Trophoblast cell (in vitro differentiated cells and primary cell): Measurements from ENCODE around the gene MAP7D1. TPM values are rescaled to one million over a fixed set of nuclear protein-coding genes. Genes with fewer than 3 reads are reported as not detected.

Experiments
- DNase-seq, 2 donors: peaks; one replicate each; pipeline ENCODE4 v3.0.0-alpha.2; 2016
- H2AFZ ChIP-seq: 2 replicates; pipeline ENCODE4 v1.6.1; 2013; ENCODE audit warnings: low read length, moderate library complexity, mild to moderate bottlenecking; ENCODE audit not compliant: insufficient read depth, poor library complexity
- H2AK5ac ChIP-seq: 2 replicates; pipeline ENCODE4 v1.6.1; 2013; ENCODE audit warnings: mild to moderate bottlenecking, low read length
- H2BK120ac ChIP-seq: 2 replicates; pipeline ENCODE4 v1.6.1; 2013; ENCODE audit warnings: low read length, mild to moderate bottlenecking, moderate library complexity; ENCODE audit not compliant: insufficient read depth, poor library complexity
- H2BK12ac ChIP-seq: 2 replicates; pipeline ENCODE4 v1.6.1; 2013; ENCODE audit warnings: mild to moderate bottlenecking, low read length, moderate library complexity
- H2BK5ac ChIP-seq: 2 replicates; pipeline ENCODE4 v1.6.1; 2013; ENCODE audit warnings: low read length, low read depth, moderate library complexity, mild to moderate bottlenecking; ENCODE audit not compliant: poor library complexity
- H3K14ac ChIP-seq: 2 replicates; pipeline ENCODE4 v1.6.1; 2013; ENCODE audit warnings: mild to moderate bottlenecking, low read length
- H3K18ac ChIP-seq: 2 replicates; pipeline ENCODE4 v1.6.1; 2013; ENCODE audit warnings: mild to moderate bottlenecking, low read length
- H3K23ac ChIP-seq: 2 replicates; pipeline ENCODE4 v1.6.1; 2013; ENCODE audit warnings: low read length
- H3K27ac ChIP-seq: 2 replicates; pipeline ENCODE4 v1.5.1; 2013; ENCODE audit warnings: low read depth, mild to moderate bottlenecking, inconsistent platforms, low read length, moderate library complexity
- H3K27me3 ChIP-seq: 2 replicates; pipeline ENCODE4 v1.6.1; 2013; ENCODE audit warnings: inconsistent platforms, mild to moderate bottlenecking, low read length, moderate library complexity; ENCODE audit not compliant: insufficient read depth
- H3K36me3 ChIP-seq, 2 experiments: 1 replicate in 1 of 2; 2 replicates in 1 of 2; pipeline ENCODE4 v1.6.1; 2013; ENCODE audit warnings: low read length in 2 of 2, mild to moderate bottlenecking in 2 of 2, moderate library complexity in 1 of 2; ENCODE audit not compliant: insufficient read depth in 2 of 2, control insufficient read depth in 1 of 2
- H3K4ac ChIP-seq: 2 replicates; pipeline ENCODE4 v1.6.1; 2013; ENCODE audit warnings: low read depth, mild to moderate bottlenecking, low read length, moderate library complexity
- H3K4me1 ChIP-seq, 2 experiments: 1 replicate in 1 of 2; 2 replicates in 1 of 2; pipeline ENCODE4 v1.6.1; 2013; ENCODE audit warnings: low read length in 2 of 2, mild to moderate bottlenecking in 2 of 2, moderate library complexity in 1 of 2; ENCODE audit not compliant: insufficient read depth in 2 of 2, control insufficient read depth in 1 of 2
- H3K4me2 ChIP-seq: 2 replicates; pipeline ENCODE4 v1.6.1; 2013; ENCODE audit warnings: inconsistent platforms, mild to moderate bottlenecking, low read length, moderate library complexity
- H3K4me3 ChIP-seq: 2 replicates; pipeline ENCODE4 v1.5.1; 2013; ENCODE audit warnings: mild to moderate bottlenecking, low read depth, low read length, inconsistent platforms
- H3K79me1 ChIP-seq: one replicate; pipeline ENCODE4 v1.6.1; 2013; ENCODE audit warnings: low read length
- H3K79me2 ChIP-seq: 2 replicates; pipeline ENCODE4 v1.6.1; 2013; ENCODE audit warnings: low read length, mild to moderate bottlenecking; ENCODE audit not compliant: control insufficient read depth, insufficient read depth, poor library complexity
- H3K9ac ChIP-seq: 2 replicates; pipeline ENCODE4 v1.6.1; 2013; ENCODE audit warnings: mild to moderate bottlenecking, low read length
- H3K9me3 ChIP-seq: 2 replicates; pipeline ENCODE4 v1.6.1; 2013; ENCODE audit warnings: low read depth, mild to moderate bottlenecking, control low read depth, inconsistent platforms, low read length; ENCODE audit not compliant: insufficient read depth
- H4K12ac ChIP-seq: 2 replicates; pipeline ENCODE4 v1.6.1; 2013; ENCODE audit warnings: low read depth, mild to moderate bottlenecking, low read length, moderate library complexity
- H4K8ac ChIP-seq: 2 replicates; pipeline ENCODE4 v1.6.1; 2013; ENCODE audit warnings: low read depth, mild to moderate bottlenecking, low read length, moderate library complexity
- H4K91ac ChIP-seq: one replicate; pipeline ENCODE4 v1.6.1; 2013; ENCODE audit warnings: low read depth, mild to moderate bottlenecking, low read length, moderate library complexity
- WGBS: extraction: QIAGEN DNeasy Blood & Tissue Kit; methylation state at CpG from one replicate; pipeline ENCODE4 v1.1.7; 2013; ENCODE audit warnings: missing lambda C conversion rate; ENCODE audit not compliant: insufficient read length, insufficient coverage; ENCODE audit errors: extremely low coverage; 5-methylcytosine and 5-hydroxymethylcytosine counted together
- polyA plus RNA-seq: library from polyadenylated mRNA; stranded (reverse); fragments of 200-250 nt; gene quantifications from 2 replicates; pipeline ENCODE4 v1.2.3, GENCODE V29; 2013

MAP7D1 gene
- polyA plus RNA-seq = 96.6 and 97.6 TPM in 2 replicates

GRCh38 chr1:36155408-36156328 lies at the start of gene MAP7D1:
Gene MAP7D1, plus strand, starts transcription at chr1:36156160. Its CDS starts 258 bp downstream, at chr1:36156418.
- Histone ChIP-seq H3K23ac (no peak within 1 kb of the TSS), H2BK12ac (peak within 1 kb of the TSS; percentile 78), H2BK120ac (peak within 1 kb of the TSS; percentile 97), H2AK5ac (peak within 1 kb of the TSS; percentile 97), H3K79me2 (peaks cover 37% of the 10 kb centered on the region), H4K12ac (peak within 1 kb of the TSS; percentile 97), H4K8ac (peak within 1 kb of the TSS; percentile 95), H3K14ac (peak within 1 kb of the TSS; percentile 97), H3K36me3 (peaks cover 13 to 15% of the 10 kb centered on the region in 2 experiments), H4K91ac (peak within 1 kb of the TSS; percentile 97), H3K4ac (peak within 1 kb of the TSS; percentile 96), H3K27me3 (no peaks in the 10 kb centered on the region), H2BK5ac (peak within 1 kb of the TSS; percentile 98), H3K4me3 (peak within 1 kb of the TSS; percentile 90), H3K79me1 (peaks cover 27% of the 10 kb centered on the region), H2AFZ (peak within 1 kb of the TSS; percentile 93), H3K27ac (peak within 1 kb of the TSS; percentile 91), H3K4me2 (peak within 1 kb of the TSS; percentile 93), H3K18ac (peak within 1 kb of the TSS; percentile 98), H3K9ac (peak within 1 kb of the TSS; percentile 86), H3K4me1 (peaks cover 40% of the 10 kb centered on the region in 2 experiments), H3K9me3 (no peaks in the 10 kb centered on the region)
- WGBS = no CpG with 5 or more reads among the region's 88 CpGs
- peak; percentile 72 to 88 for DNase-seq

GRCh38 chr1:36106269-36106668 lies 49.7 kb upstream of the MAP7D1 start:
- no peak overlapping the region for H3K4ac ChIP-seq
- H2BK120ac ChIP-seq = no peak overlapping the region
- H2AK5ac ChIP-seq = no peak overlapping the region
- no CpG with 5 or more reads among the region's 5 CpGs for WGBS
- no peaks in the 10 kb centered on the region for H3K9me3 ChIP-seq
- no peak overlapping the region for H2AFZ ChIP-seq
- no peak overlapping the region for H2BK12ac ChIP-seq
- no peak for DNase-seq
- no peaks in the 10 kb centered on the region for H3K36me3 ChIP-seq
- H3K18ac ChIP-seq = no peak overlapping the region
- no peak overlapping the region for H3K4me3 ChIP-seq
- H3K14ac ChIP-seq = no peak overlapping the region
- no peak overlapping the region for H3K4me2 ChIP-seq
- H3K79me1 ChIP-seq = peaks cover 11% of the 10 kb centered on the region
- H4K8ac ChIP-seq = no peak overlapping the region
- H3K27ac ChIP-seq = no peak overlapping the region
- no peak overlapping the region for H2BK5ac ChIP-seq
- no peaks in the 10 kb centered on the region for H3K27me3 ChIP-seq
- H4K12ac ChIP-seq = no peak overlapping the region
- peaks cover 10 to 21% of the 10 kb centered on the region in 2 experiments for H3K4me1 ChIP-seq
- no peak overlapping the region for H4K91ac ChIP-seq
- no peaks in the 10 kb centered on the region for H3K79me2 ChIP-seq
- H3K23ac ChIP-seq = no peak overlapping the region
- H3K9ac ChIP-seq = no peak overlapping the region

- Histone ChIP-seq H3K4me3 (no peak overlapping the region), H3K27me3 (no peaks in the 10 kb centered on the region), H3K4me2 (no peak overlapping the region), H2BK5ac (no peak overlapping the region), H3K27ac (no peak overlapping the region), H2BK12ac (peak overlapping the region; percentile 1), H3K79me2 (no peaks in the 10 kb centered on the region), H3K18ac (no peak overlapping the region), H3K36me3 (no peaks in the 10 kb centered on the region), H3K4ac (no peak overlapping the region), H4K12ac (no peak overlapping the region), H3K9me3 (no peaks in the 10 kb centered on the region), H2AFZ (no peak overlapping the region), H4K8ac (no peak overlapping the region), H3K23ac (no peak overlapping the region), H3K14ac (no peak overlapping the region), H4K91ac (peak overlapping the region; percentile 32), H2BK120ac (no peak overlapping the region), H3K9ac (no peak overlapping the region), H3K4me1 (peaks cover 10 to 21% of the 10 kb centered on the region in 2 experiments), H3K79me1 (peaks cover 11% of the 10 kb centered on the region), H2AK5ac (no peak overlapping the region)
- no CpG with 5 or more reads among the region's 9 CpGs for WGBS
- no peak for DNase-seq
Observed at GRCh38 chr1:36107394-36107793, 48.6 kb upstream of the MAP7D1 start.

GRCh38 chr1:36108314-36108713 lies 47.6 kb upstream of the MAP7D1 start:
- Histone ChIP-seq H3K23ac (no peak overlapping the region), H4K12ac (no peak overlapping the region), H2AK5ac (peak overlapping the region; percentile 82), H3K27ac (no peak overlapping the region), H2BK5ac (peak overlapping the region; percentile 36), H2BK120ac (peak overlapping the region; percentile 55), H3K14ac (peak overlapping the region; percentile 65), H4K91ac (peak overlapping the region; percentile 64), H3K4ac (no peak overlapping the region), H3K27me3 (no peaks in the 10 kb centered on the region), H3K4me2 (no peak overlapping the region), H3K79me1 (peaks cover 11% of the 10 kb centered on the region), H4K8ac (peak overlapping the region; percentile 17), H3K4me1 (peaks cover 10 to 21% of the 10 kb centered on the region in 2 experiments), H2BK12ac (peak overlapping the region; percentile 81), H3K79me2 (no peaks in the 10 kb centered on the region), H3K36me3 (no peaks in the 10 kb centered on the region), H3K9ac (no peak overlapping the region), H3K9me3 (no peaks in the 10 kb centered on the region), H3K4me3 (no peak overlapping the region), H3K18ac (peak overlapping the region; percentile 16), H2AFZ (no peak overlapping the region)
- no peak for DNase-seq
- no CpG with 5 or more reads among the region's 14 CpGs for WGBS
